Measurements from ENCODE around the gene ABCC4.
A peak's percentile ranks its signal among the peaks of the same experiment; 100 is the strongest.

The ABCC4 gene

DNA sequence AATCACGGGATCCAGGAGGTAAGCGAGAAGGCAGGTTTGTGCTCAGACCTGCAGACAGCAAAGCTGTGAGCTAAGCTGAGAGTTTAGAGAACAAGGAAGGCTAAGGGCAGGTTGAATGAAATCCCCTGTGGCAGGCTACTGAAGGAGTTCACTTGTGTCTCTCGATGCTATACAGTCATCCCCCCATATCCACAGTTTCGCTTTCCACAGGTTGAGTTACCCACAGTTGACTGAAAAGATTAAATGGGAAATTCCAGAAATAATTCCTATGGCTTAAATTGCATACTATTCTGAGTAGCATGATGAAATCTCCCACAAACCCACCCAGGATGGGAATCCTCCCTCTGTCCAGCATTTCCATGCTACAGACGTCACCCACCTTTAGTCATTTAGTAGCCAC is 49.6 kb downstream of the ABCC4 start:
- Mint-ChIP-seq H3K36me3 (no peaks in the 10 kb centered on the region), H3K9me3 (no peaks in the 10 kb centered on the region), H3K27ac (peak overlapping the region; percentile 11)

DNA sequence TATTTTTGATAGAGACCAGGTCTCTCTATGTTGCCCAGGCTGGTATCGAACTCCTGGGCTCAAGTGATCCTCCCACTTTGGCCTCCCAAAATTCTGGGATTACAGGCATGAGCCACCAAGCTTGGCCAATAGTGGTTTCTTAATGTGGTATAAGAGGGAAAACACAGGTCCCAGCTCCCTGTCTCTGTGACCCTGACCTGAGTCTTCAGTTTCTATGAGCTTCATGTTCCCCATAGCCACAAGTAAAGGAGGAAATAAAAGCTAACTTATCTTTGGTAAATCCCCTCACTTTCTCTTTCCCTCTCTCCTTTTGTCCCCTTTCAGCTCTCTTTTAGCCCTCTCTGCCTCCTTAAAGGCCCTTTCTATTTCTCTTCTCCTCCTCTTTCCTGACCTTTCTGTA is 50.3 kb downstream of the ABCC4 start:
- Mint-ChIP-seq H3K4me1 (peaks cover 14% of the 10 kb centered on the region), H3K36me3 (peaks cover 2% of the 10 kb centered on the region), H3K9me3 (no peaks in the 10 kb centered on the region), H3K4me3 (no peak overlapping the region), H3K27ac (peak overlapping the region; percentile 11)
- ATAC-seq, result no peak
- DNase-seq (ENCODE audit: low spot score in 2 of 2), result no peak

More for the DNA sequence above, 49.6 kb downstream of the ABCC4 start:
- ATAC-seq (no peak), DNase-seq (ENCODE audit: low spot score in 2 of 2) (no peak)
- Mint-ChIP-seq H3K4me3 (no peak overlapping the region), H3K4me1 (peaks cover 15% of the 10 kb centered on the region)

DNA sequence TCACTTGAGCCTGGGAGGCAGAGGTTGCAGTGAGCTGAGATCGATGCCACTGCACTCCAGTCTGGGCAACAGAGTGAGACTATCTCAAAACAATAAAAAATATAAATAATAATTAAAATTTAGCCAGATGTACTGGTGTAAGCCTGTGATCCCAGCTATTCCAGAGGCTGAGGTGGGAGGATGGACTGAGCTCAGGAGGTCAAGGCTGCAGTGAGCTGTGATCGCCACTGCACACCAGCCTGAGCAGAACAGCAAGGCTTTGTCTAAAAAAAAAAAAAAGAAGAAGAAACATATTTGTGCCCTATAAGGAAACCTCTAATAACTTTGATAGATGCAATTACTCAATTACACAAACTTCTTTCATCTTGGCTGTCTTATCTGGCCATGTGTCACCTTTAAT is 52.3 kb downstream of the ABCC4 start:
- Mint-ChIP-seq H3K4me1 (peaks cover 9% of the 10 kb centered on the region), H3K4me3 (no peak overlapping the region)

DNA sequence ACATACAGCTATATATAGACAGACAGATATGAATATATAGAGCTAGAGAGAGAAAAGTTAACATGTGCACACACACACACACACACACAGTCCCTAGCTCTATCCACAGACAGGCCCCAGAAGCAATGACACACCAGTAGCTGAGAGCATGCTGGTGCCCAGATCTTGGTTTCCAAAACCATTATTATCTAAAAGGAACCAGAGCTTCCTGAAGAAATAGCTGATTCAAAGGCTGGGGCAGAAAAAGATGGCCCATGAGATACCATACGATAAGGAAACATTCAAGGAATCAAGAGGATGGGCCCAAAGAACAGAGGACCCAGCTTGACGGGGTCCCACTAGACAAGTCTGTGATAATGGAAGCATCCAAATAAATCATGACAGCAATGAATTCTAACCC is 53.4 kb downstream of the ABCC4 start:
- Mint-ChIP-seq H3K4me1 (peaks cover 9% of the 10 kb centered on the region), H3K9me3 (no peaks in the 10 kb centered on the region), H3K27ac (no peak overlapping the region), H3K36me3 (peaks cover 5% of the 10 kb centered on the region), H3K4me3 (no peak overlapping the region)
- DNase-seq (ENCODE audit: low spot score in 2 of 2) (no peak), ATAC-seq (no peak)

More for the DNA sequence above, 52.3 kb downstream of the ABCC4 start:
- ATAC-seq, result no peak
- no peak overlapping the region for H3K27ac Mint-ChIP-seq
- no peaks in the 10 kb centered on the region for H3K9me3 Mint-ChIP-seq
- H3K36me3 Mint-ChIP-seq, result peaks cover 5% of the 10 kb centered on the region
- no peak for DNase-seq (ENCODE audit: low spot score in 2 of 2)

DNA sequence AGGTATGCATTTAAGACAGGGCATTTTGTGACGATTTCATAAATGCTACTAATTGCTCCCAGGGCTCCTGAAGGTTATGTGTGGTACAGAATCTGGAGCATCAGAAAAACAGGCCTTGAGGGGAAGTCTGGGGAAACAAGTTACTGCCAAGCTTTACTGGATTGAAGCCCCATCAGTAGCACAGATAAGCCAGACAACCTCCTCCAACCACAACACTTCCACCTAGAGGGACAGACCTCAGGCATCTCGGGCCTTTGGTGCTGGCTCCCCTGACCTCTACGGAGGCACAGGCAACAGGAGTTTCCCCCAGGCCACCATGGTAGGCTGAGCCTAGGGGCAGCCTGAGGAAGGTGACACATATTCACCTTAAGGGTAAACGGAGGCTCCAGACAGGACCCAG is 54.1 kb downstream of the ABCC4 start:
- Mint-ChIP-seq H3K9me3 (no peaks in the 10 kb centered on the region), H3K4me1 (peaks cover 9% of the 10 kb centered on the region), H3K36me3 (peaks cover 5% of the 10 kb centered on the region), H3K27ac (no peak overlapping the region), H3K4me3 (no peak overlapping the region)
- no peak for DNase-seq (ENCODE audit: low spot score in 2 of 2)
- ATAC-seq, result no peak

DNA sequence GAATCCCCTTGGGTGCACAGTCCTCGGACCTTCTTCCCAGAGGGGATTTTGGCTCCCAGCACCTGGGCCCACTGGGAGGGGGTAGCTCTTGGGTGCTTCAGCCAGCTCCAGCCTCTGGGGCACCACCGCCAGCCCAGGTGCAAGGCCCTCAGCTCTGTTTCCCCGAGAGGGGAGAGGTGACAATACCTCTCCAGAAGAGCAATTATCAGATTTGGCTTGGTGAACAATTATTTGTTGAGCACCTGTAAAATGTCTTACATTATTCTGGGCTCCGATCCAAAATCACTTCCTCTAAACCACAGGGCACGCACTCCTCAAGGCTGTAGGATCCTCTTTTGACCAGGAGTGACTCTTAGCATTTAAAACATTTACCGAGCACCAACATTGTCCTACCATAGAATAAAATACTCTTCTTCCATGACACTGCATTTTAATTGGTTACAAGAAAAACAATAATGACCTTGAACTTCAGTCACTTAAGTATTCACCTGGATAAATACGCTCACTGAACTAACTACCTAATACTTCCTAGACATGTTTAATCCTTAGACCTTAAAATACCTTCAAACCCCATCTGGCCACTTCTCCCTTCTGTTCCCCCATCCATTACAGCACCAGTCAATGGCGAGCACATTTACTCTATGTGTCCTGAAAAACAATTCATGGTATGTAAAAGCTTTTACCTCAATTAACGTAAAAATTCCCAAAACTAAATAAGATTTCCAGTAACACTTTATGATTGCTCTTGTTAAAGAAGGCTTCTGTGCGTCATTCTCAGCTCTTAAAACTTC is 54.8 kb downstream of the ABCC4 start:
- ATAC-seq (no peak), DNase-seq (ENCODE audit: low spot score in 2 of 2) (no peak)
- peaks cover 5% of the 10 kb centered on the region for H3K36me3 Mint-ChIP-seq
- no peaks in the 10 kb centered on the region for H3K9me3 Mint-ChIP-seq
- H3K4me3 Mint-ChIP-seq, result no peak overlapping the region
- H3K27ac Mint-ChIP-seq, result no peak overlapping the region
- peaks cover 9% of the 10 kb centered on the region for H3K4me1 Mint-ChIP-seq

DNA sequence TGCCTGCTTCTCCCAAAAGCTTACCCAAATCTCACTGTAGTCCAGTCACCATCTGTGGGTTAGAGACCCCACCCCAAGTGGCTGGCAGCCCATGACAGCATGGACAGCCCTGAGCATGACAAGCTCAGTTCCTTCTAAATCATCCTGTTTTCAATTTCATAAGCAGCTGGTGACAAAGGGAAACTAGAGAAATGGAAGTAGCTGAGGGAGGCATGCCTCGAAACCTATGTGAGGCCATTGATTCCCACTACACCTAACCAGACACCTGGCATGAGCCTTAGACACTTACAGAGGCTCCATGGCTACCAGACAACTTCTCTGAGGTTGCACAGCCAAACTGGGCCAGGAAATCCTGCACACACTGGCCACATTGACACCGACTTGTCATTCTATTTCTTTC is 56.2 kb downstream of the ABCC4 start:
- Mint-ChIP-seq H3K27ac (peak overlapping the region; percentile 75), H3K36me3 (peaks cover 5% of the 10 kb centered on the region), H3K4me3 (no peak overlapping the region), H3K9me3 (no peaks in the 10 kb centered on the region), H3K4me1 (peaks cover 9% of the 10 kb centered on the region)
- no peak for DNase-seq (ENCODE audit: low spot score in 2 of 2)
- no peak for ATAC-seq

DNA sequence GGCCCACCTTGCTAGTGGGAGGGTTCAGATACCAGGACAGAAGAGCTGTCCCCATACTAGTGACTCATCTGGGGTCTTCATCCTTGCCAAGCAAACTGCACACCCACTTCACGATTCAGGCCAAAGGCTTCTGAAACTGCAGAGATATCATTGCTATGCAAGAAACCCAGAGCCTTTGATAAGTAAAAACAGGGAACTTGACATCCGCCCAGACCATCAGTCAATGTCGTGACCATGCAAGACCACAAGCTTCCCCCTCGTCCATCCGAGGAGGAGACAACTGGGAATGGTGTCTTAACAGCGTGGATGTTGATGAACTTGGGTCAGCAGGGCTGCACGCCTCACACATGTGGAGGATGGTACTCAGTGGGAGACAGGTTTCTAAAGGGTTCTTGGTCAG is 58.0 kb downstream of the ABCC4 start:
- peak; percentile 21 for ATAC-seq

DNA sequence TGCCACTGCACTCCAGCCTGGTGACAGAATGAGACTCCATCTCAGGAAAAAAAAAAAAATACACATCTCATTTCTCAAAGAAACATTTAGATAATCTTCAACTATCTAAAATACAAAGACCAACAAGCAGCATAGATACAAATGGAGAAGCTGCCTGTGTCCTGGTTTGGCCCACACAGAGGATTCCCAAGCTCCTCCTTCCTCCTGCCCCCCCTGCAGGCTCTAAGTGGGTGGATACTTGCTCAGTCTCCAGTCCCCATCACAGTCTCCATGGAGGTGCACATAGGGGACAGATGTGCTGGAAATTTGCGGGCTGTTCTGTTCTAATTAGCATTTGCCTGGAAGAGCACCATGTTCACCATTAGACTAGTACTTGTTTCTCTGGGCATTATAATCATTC is 59.9 kb downstream of the ABCC4 start:
- Mint-ChIP-seq H3K27ac (no peak overlapping the region), H3K4me1 (peaks cover 12% of the 10 kb centered on the region), H3K4me3 (no peak overlapping the region), H3K9me3 (no peaks in the 10 kb centered on the region), H3K36me3 (peaks cover 10% of the 10 kb centered on the region)
- ATAC-seq (no peak), DNase-seq (ENCODE audit: low spot score in 2 of 2) (no peak)

More for the DNA sequence above, 58.0 kb downstream of the ABCC4 start:
- peaks cover 10% of the 10 kb centered on the region for H3K36me3 Mint-ChIP-seq
- DNase-seq (ENCODE audit: low spot score in 2 of 2), result no peak
- H3K4me3 Mint-ChIP-seq, result no peak overlapping the region
- peaks cover 9% of the 10 kb centered on the region for H3K4me1 Mint-ChIP-seq
- H3K9me3 Mint-ChIP-seq, result no peaks in the 10 kb centered on the region
- H3K27ac Mint-ChIP-seq, result no peak overlapping the region

DNA sequence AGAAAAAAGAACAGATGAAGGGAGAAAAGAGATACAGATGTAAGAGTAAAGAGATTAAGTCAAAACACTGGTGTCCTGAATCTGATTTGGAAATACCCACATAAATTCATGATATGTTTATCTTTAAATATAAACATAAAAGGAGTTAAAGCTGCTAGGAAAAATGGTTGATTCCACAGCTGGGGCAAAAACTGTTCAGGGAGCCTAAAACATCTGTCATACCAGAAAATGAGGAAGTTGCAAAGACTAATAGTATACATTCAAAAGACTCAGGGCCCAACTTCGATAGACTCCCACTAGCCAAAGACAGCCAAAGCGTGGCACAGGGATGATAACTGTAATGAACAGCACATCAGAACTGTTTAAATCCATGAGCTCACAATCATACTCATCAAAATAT is 62.0 kb downstream of the ABCC4 start:
- Mint-ChIP-seq H3K4me3 (no peak overlapping the region), H3K27ac (no peak overlapping the region), H3K9me3 (no peaks in the 10 kb centered on the region), H3K4me1 (peaks cover 6% of the 10 kb centered on the region), H3K36me3 (peaks cover 14% of the 10 kb centered on the region)
- no peak for ATAC-seq
- DNase-seq (ENCODE audit: low spot score in 2 of 2), result no peak

DNA sequence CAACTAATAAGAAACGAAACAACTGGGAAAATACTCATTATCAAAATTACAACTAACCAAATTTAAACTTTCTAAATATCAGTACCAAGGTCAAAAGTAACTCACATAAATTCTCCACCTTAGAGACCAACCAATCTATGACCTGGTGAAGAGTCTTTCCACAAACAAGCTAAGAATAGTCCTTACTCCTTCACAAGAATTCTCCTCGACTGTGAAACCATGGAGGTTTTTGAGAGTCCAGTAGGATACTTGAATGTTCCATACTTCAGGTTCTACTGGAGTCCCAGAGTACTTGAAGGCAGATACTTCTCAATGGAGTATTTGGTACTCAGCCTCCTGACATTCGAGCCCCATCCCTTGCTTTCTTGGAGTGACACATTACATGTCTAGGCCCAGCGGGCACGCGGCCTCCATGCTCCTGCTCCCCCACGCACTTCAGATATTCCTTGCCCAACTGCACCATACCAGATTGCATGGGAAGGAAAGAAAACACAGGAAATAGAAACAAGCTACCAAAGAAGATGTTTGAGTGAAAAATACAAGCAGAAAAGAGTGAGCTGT is 63.9 kb downstream of the ABCC4 start:
- Mint-ChIP-seq H3K27ac (no peak overlapping the region), H3K36me3 (peaks cover 14% of the 10 kb centered on the region), H3K9me3 (no peaks in the 10 kb centered on the region), H3K4me3 (no peak overlapping the region), H3K4me1 (peaks cover 6% of the 10 kb centered on the region)
- ATAC-seq (no peak), DNase-seq (ENCODE audit: low spot score in 2 of 2) (no peak)

DNA sequence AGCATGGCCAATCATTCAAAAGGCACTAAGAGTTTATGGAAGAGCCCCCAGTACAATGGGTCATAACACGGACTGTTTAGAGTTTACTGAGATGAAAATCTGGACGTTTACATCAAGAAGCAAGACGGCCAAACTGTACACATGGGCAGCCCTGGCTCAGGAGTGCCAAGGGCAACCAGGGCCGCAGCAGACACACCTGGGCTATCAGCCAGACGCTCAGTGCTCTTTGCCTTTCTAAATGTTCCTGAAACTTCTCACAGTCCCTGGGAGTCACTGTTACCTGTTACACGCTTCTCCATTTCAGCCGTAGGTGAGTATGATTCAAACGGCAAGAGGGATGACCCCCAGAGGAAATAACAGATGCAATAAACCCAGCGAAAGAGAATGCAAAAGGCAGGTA is 64.5 kb downstream of the ABCC4 start:
- no peak overlapping the region for H3K4me3 Mint-ChIP-seq
- no peaks in the 10 kb centered on the region for H3K9me3 Mint-ChIP-seq
- peaks cover 14% of the 10 kb centered on the region for H3K36me3 Mint-ChIP-seq
- DNase-seq (ENCODE audit: low spot score in 2 of 2) (no peak), ATAC-seq (no peak)
- H3K4me1 Mint-ChIP-seq, result peaks cover 6% of the 10 kb centered on the region
- H3K27ac Mint-ChIP-seq, result no peak overlapping the region

DNA sequence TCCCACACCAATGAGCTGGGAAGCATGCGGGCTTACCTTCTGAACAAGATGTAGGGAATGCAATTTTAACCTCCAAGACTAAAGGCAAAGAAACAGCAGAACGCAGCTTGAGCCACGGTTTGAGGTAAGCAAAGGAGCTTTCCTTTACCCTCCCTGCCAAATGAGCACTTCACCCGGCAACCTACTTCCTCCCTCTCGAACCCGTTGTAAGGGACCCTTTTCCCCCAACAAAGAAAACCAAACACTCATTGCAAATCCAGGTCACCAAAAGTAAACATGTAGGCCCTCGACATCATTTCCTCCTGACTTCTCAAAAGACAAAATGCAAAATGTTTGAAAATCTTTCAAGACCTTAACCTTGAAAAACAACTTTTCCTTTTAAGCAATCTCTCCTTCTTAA is 65.3 kb downstream of the ABCC4 start:
- peaks cover 14% of the 10 kb centered on the region for H3K36me3 Mint-ChIP-seq
- DNase-seq (ENCODE audit: low spot score in 2 of 2), result no peak
- H3K9me3 Mint-ChIP-seq, result no peaks in the 10 kb centered on the region
- H3K4me1 Mint-ChIP-seq, result peaks cover 6% of the 10 kb centered on the region
- H3K27ac Mint-ChIP-seq, result peak overlapping the region; percentile 29
- H3K4me3 Mint-ChIP-seq, result no peak overlapping the region
- no peak for ATAC-seq

DNA sequence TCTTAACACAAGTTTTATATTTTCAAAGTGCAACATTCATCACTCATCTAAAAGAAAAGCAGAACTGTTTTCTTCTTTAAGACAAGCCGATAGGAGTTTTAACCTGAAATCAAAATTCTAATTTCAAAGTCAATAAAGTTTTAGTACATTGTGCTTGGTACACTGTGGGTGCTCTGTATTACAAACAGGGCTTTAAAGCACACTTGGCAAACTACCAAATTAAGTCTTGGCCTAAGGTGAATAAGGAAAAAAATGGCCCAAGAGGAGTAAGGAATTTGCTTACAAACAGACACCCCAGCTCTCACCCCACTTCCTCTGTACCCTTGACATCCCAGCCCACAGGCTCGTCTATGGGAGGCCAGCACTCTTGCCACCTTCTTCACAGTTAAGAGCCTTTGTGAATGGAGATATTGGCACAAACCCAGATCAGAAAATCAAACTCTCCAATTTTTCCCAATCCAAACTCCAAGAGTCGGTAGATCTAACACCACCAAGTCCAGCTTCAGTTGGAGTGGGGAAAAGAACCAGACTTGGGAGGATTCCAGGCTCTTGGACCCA is 66.0 kb downstream of the ABCC4 start:
- Mint-ChIP-seq H3K4me3 (no peak overlapping the region), H3K27ac (peak overlapping the region; percentile 29), H3K9me3 (no peaks in the 10 kb centered on the region), H3K36me3 (peaks cover 14% of the 10 kb centered on the region), H3K4me1 (peaks cover 6% of the 10 kb centered on the region)
- ATAC-seq, result no peak
- DNase-seq (ENCODE audit: low spot score in 2 of 2), result no peak

DNA sequence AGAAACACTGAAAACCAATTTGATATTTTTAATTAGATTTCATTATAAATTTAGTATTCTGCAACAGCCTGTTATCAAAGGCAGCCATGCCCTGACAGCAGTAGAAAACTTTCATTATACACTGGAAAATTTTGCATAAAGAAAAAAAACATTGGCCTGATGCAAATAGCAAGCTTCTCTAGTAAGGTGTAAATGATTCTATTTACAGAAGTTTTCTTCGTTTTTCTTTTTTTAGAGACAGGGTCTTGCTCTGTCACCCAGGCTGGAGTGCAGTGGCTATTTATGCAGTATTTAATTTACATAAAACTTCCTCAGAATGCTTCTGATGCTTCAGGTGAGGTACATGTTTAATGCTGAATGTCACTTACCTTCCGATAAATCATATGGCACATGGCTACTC is 67.0 kb downstream of the ABCC4 start:
- Mint-ChIP-seq H3K4me3 (no peak overlapping the region), H3K36me3 (peaks cover 9% of the 10 kb centered on the region), H3K4me1 (peaks cover 6% of the 10 kb centered on the region), H3K9me3 (no peaks in the 10 kb centered on the region), H3K27ac (no peak overlapping the region)
- ATAC-seq (no peak), DNase-seq (ENCODE audit: low spot score in 2 of 2) (no peak)

DNA sequence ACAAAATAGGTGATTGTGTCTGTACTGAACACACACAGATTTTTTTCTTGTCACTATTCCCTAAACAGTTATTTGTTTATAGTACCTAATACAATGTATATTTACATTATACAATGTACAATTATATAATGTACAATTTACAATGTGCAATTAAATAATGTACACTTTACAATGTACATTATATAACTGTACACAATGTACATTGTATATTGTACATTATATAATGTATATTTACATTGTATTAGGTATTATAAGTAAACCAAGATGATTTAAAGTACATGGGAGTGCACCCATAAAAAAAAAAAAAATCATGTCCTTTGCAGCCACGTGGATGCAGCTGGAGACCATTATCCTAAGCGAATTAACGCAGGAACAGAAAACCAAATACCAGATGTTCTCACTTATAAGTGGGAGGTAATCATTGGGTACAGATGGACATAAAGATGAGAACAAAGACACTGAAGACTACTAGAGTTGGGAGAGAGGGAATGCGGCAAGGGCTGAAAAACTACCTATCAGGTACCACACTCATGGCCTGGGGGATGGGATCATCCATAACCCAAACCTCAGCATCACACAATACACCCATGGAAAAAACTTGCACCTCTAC is 68.1 kb downstream of the ABCC4 start:
- Mint-ChIP-seq H3K27ac (no peak overlapping the region), H3K4me1 (peaks cover 10% of the 10 kb centered on the region), H3K9me3 (no peaks in the 10 kb centered on the region), H3K36me3 (peaks cover 9% of the 10 kb centered on the region), H3K4me3 (no peak overlapping the region)
- ATAC-seq, result no peak
- DNase-seq (ENCODE audit: low spot score in 2 of 2), result no peak
